ENCODE results near the gene PHC2. TPM values are rescaled to one million over a fixed set of nuclear protein-coding genes. Genes with fewer than 3 reads are reported as not detected.

The PHC2 gene
- total RNA-seq, 1 donor from 2014 or later, result 84.7 TPM

GRCh38 chr1:33350611-33351280 lies 80.1 kb downstream of the PHC2 start:
- no peak for DNase-seq (ENCODE audit: low read depth, low spot score)

- no peak for DNase-seq (ENCODE audit: low read depth, low spot score)
These were observed 80.9 kb downstream of the PHC2 start for GRCh38 chr1:33349778-33350610.

- no peak for DNase-seq (ENCODE audit: low read depth, low spot score)
These were observed 81.7 kb downstream of the PHC2 start for GRCh38 chr1:33349081-33349759.

- DNase-seq (ENCODE audit: low read depth, low spot score), result no peak
These were observed 82.2 kb downstream of the PHC2 start for GRCh38 chr1:33348676-33349080.

GRCh38 chr1:33348194-33348593 lies 82.7 kb downstream of the PHC2 start:
- DNase-seq (ENCODE audit: low read depth, low spot score), result no peak

- DNase-seq (ENCODE audit: low read depth, low spot score), result no peak
These were observed 83.3 kb downstream of the PHC2 start for GRCh38 chr1:33347650-33347992.

GRCh38 chr1:33346927-33347649 lies 83.8 kb downstream of the PHC2 start:
- DNase-seq (ENCODE audit: low read depth, low spot score), result peak; percentile 69

GRCh38 chr1:33346533-33346926 lies 84.4 kb downstream of the PHC2 start:
- no peak for DNase-seq (ENCODE audit: low read depth, low spot score)

GRCh38 chr1:33344896-33345560 lies 85.9 kb downstream of the PHC2 start:
- DNase-seq (ENCODE audit: low read depth, low spot score), result no peak

- no peak for DNase-seq (ENCODE audit: low read depth, low spot score)
These were observed 87.4 kb downstream of the PHC2 start for GRCh38 chr1:33343539-33343938.

GRCh38 chr1:33342041-33342723 lies 88.7 kb downstream of the PHC2 start:
- peak; percentile 89 for DNase-seq (ENCODE audit: low read depth, low spot score)

- DNase-seq (ENCODE audit: low read depth, low spot score), result no peak
These were observed 89.7 kb downstream of the PHC2 start for GRCh38 chr1:33341190-33341589.

- no peak for DNase-seq (ENCODE audit: low read depth, low spot score)
These were observed 91.5 kb downstream of the PHC2 start for GRCh38 chr1:33339413-33339812.

GRCh38 chr1:33338440-33339211 lies 92.3 kb downstream of the PHC2 start:
- DNase-seq (ENCODE audit: low read depth, low spot score), result no peak

- no peak for DNase-seq (ENCODE audit: low read depth, low spot score)
These were observed 92.9 kb downstream of the PHC2 start for GRCh38 chr1:33338048-33338439.

- no peak for DNase-seq (ENCODE audit: low read depth, low spot score)
These were observed 93.5 kb downstream of the PHC2 start for GRCh38 chr1:33337441-33337840.

GRCh38 chr1:33336580-33336979 lies 94.3 kb downstream of the PHC2 start:
- no peak for DNase-seq (ENCODE audit: low read depth, low spot score)

- no peak for DNase-seq (ENCODE audit: low read depth, low spot score)
These were observed 95.9 kb downstream of the PHC2 start for GRCh38 chr1:33335020-33335419.

GRCh38 chr1:33334081-33334552 lies 96.8 kb downstream of the PHC2 start:
- DNase-seq (ENCODE audit: low read depth, low spot score), result no peak

- no peak for DNase-seq (ENCODE audit: low read depth, low spot score)
These were observed 98.0 kb downstream of the PHC2 start for GRCh38 chr1:33332881-33333280.
